Bronchial epithelial cell (primary cell): ENCODE measurements around the gene PRKAG2. TPM values are rescaled to one million over a fixed set of nuclear protein-coding genes. Genes with fewer than 3 reads are reported as not detected.

ENCODE experiments used
- DNase-seq: peaks from one replicate; pipeline ENCODE4 v3.0.0-alpha.2; 2010; ENCODE audit warnings: low read depth
- FAIRE-seq: peaks from 2 replicates; lab custom pipeline; 2011; peaks lifted over from hg19 to GRCh38; lab: Jason Lieb, UNC
- H3K27me3 ChIP-seq: 2 replicates; pipeline ENCODE4 v1.5.1; 2011; ENCODE audit warnings: low read length; ENCODE audit not compliant: control insufficient read depth, insufficient read depth
- H3K36me3 ChIP-seq: 2 replicates; pipeline ENCODE4 v1.5.1; 2011; ENCODE audit warnings: low read length; ENCODE audit not compliant: control insufficient read depth, insufficient read depth
- H3K4me3 ChIP-seq: 2 replicates; pipeline ENCODE4 v1.5.1; 2011; ENCODE audit warnings: mild to moderate bottlenecking, low read depth, low read length, control low read depth
- total RNA-seq: library from RNA; depleted of rRNA; stranded (reverse); fragments of >200 nt; gene quantifications from 2 replicates; pipeline ENCODE4 v1.2.1, GENCODE V29; 2014
- TF ChIP-seq, protein P1 (sequence below): IDR thresholded peaks from 2 replicates; pipeline ENCODE4 v1.5.1; 2011; ENCODE audit warnings: mild to moderate bottlenecking, moderate library complexity, low read length, control low read depth, inconsistent platforms; ENCODE audit not compliant: insufficient read depth, severe bottlenecking

PRKAG2 gene
- total RNA-seq, 1 donor from 2014 or later: 24.5 TPM

DNA sequence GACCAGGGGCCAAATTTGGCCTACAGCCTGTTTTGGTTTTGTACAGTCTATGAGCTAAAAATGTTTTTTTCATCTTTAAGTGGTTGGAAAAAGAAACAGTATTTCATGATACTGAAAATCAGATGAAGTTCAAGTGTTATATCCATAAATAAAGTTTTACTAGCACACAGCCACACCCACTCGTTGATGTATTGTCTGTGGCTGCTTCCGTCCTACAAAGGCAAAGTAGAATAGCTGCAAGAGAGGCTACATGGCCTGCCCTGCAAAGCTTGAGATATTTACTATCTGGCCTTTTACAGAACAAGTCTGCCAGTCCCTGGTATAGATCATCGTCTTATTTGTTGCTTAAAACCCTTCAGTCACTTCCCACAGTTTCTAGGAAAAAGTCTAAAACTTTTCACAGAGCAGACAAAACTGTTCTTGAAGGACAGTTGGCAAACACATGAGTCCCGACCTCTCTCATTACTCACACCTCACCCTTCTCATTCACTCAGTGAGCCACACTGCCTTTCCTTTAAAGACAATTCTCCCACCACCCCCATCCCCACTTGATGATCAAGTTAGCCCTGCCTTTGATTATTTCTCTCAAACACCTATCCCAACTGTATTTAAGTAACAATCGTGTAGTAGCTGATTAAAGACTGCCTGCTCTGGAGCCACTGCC, 367.1 kb downstream of the PRKAG2 start:
- DNase-seq (no peak), FAIRE-seq (no peak)
- TF ChIP-seq, protein P1, sequence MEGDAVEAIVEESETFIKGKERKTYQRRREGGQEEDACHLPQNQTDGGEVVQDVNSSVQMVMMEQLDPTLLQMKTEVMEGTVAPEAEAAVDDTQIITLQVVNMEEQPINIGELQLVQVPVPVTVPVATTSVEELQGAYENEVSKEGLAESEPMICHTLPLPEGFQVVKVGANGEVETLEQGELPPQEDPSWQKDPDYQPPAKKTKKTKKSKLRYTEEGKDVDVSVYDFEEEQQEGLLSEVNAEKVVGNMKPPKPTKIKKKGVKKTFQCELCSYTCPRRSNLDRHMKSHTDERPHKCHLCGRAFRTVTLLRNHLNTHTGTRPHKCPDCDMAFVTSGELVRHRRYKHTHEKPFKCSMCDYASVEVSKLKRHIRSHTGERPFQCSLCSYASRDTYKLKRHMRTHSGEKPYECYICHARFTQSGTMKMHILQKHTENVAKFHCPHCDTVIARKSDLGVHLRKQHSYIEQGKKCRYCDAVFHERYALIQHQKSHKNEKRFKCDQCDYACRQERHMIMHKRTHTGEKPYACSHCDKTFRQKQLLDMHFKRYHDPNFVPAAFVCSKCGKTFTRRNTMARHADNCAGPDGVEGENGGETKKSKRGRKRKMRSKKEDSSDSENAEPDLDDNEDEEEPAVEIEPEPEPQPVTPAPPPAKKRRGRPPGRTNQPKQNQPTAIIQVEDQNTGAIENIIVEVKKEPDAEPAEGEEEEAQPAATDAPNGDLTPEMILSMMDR: no peak
- H3K4me3 ChIP-seq: no peak overlapping the region
- H3K36me3 ChIP-seq: no peaks in the 10 kb centered on the region
- H3K27me3 ChIP-seq: no peaks in the 10 kb centered on the region

DNA sequence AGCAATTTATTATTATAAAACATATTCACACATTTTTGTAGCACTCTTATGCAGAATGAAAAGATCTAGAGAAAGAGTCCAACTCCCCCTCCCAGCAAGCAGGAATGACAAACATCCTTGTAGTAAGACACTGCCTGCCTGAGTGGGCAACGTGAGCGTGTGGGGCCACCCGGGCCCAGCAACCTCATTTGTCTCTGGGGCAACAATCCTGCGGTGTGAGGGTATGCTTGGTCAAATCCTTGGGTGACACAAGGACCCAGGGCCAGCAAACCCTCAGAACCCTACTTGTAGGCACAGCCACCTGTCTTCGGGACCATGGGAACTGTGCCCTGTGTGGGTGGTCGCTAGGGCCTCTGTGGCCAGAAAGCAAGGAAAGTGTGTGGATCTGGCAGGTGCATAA, 367.9 kb downstream of the PRKAG2 start:
- Histone ChIP-seq H3K4me3 (no peak overlapping the region), H3K36me3 (no peaks in the 10 kb centered on the region), H3K27me3 (no peaks in the 10 kb centered on the region)
- TF ChIP-seq, protein P1: no peak
- DNase-seq (no peak), FAIRE-seq (no peak)

DNA sequence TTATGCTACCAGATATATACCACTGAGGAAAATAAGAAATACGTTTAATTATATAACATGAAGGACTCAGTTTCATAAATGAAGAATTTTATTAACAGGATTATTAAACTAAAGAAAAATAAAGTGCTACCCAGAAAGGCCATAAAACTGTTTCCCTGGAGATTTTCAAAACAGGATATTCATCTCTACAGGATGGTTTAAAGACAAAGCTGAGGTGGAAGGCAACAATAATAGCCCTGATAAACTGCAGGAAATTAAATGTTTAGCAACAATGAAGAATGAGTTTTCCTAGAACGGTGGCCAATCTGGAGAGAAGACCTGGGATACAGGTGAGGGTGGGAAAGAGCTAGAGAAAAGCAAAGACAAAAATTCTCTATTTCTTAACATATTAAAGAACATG, 369.1 kb downstream of the PRKAG2 start:
- H3K36me3 ChIP-seq: no peaks in the 10 kb centered on the region
- no peak for DNase-seq
- no peak for FAIRE-seq
- no peaks in the 10 kb centered on the region for H3K27me3 ChIP-seq
- TF ChIP-seq, protein P1: no peak
- H3K4me3 ChIP-seq: no peak overlapping the region

DNA sequence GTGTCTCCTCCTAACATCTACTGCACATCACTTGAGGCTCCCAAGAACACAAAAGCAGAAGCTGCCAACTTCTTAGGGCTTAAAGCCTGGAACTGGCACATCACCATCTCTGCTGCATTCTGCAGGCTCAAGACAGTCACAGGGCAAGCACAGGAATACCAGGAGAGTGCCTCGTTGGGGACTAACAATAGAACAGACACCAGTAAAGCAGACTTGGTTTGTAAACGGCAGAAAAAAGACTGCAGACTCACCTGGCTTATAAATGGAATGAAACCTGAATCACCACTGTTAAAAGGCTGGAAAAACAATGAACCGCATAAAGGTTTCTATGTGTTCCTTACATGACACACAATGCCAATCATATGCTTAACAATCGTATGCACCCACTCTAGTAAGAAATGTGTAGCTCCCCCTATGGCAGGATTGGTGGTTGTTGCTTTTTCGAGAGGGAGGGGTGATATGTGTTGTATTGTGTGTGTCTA, 370.0 kb downstream of the PRKAG2 start:
- Histone ChIP-seq H3K4me3 (no peak overlapping the region), H3K36me3 (no peaks in the 10 kb centered on the region), H3K27me3 (no peaks in the 10 kb centered on the region)
- TF ChIP-seq, protein P1: peak; percentile 11
- FAIRE-seq: no peak
- DNase-seq: peak; percentile 27

Other genes with a start within 250 kb of the PRKAG2 start
- not detected in 2 replicates for gene GALNTL5, start 79.3 kb upstream of the PRKAG2 start, total RNA-seq
- gene GALNT11, start 148.6 kb upstream of the PRKAG2 start, total RNA-seq: 29.1 and 31.9 TPM in 2 replicates